Upper lobe of left lung (tissue), 4 donors: Measurements from ENCODE around the gene VPS41.

Experiments
- CTCF ChIP-seq, 6 experiments: fragments of 450-650 bp in 4 of 6; fragments of 200-600 bp in 2 of 6; sonication (generic) in 2 of 6; IDR thresholded peaks; one replicate each; pipeline ENCODE4 v1.5.1; 2016 to 2019; ENCODE audit warnings: antibody characterized with exemption in 6 of 6
- POLR2A ChIP-seq, 4 donors: fragments of 450-650 bp; IDR thresholded peaks; one replicate each; pipeline ENCODE4 v1.5.1; 2016 to 2017; ENCODE audit warnings: antibody characterized with exemption in 4 of 4, mild to moderate bottlenecking in 2 of 4

DNA sequence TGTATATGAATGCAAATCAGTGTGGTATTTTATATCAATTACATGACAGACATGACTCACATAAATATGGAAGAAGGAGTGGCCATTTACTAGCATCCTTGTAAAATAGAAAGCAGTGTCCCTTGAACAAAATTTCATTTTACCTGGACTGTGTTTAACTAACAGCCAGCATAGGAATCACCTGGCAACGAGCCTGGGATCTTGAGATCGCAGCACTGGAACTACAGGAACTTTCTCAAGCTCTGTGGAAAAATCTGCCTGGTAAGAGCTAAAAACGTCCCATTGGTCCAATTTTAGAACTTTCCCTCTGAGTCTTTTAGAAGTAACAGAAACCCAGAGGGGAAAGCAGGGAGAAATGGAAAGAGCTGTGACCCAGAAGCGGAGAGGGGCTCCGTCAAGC, 208.9 kb downstream of the VPS41 start:
- TF ChIP-seq CTCF (IDR thresholded peaks at IDR 0.05) (no peak), POLR2A (IDR thresholded peaks at IDR 0.05) (no peak)
